Hematopoietic multipotent progenitor cell treated with erythropoietin and hydrocortisone succinate and interleukin-3 and kit ligand, for 15 days (in vitro differentiated cells): ENCODE measurements around the gene SERPINA5.
"Not testable (repeated sequence)": the region's sequence is repeated elsewhere in the genome, so short reads cannot be mapped to it uniquely, and the experiment has no call there.

Experiments used
- DNase-seq: peaks from one replicate; pipeline ENCODE4 v3.0.0-alpha.2; 2015; ENCODE audit warnings: low spot score

Gene SERPINA5

GRCh38 chr14:94573475-94574277 lies 7.5 kb upstream of the SERPINA5 start:
- DNase-seq: no peak

GRCh38 chr14:94574336-94574735 lies 6.9 kb upstream of the SERPINA5 start:
- no peak for DNase-seq

GRCh38 chr14:94575730-94576585 lies 5.3 kb upstream of the SERPINA5 start:
- DNase-seq: no peak

- DNase-seq: not testable (repeated sequence)
Measured at GRCh38 chr14:94577472-94577871, 3.8 kb upstream of the SERPINA5 start.

GRCh38 chr14:94578712-94579111 lies 2.5 kb upstream of the SERPINA5 start:
- no peak for DNase-seq

- no peak for DNase-seq
Measured at GRCh38 chr14:94582199-94582750, 1.0 kb downstream of the SERPINA5 start.

- DNase-seq: no peak
Measured at GRCh38 chr14:94582851-94583250, 1.6 kb downstream of the SERPINA5 start.

GRCh38 chr14:94583557-94583956 lies 2.3 kb downstream of the SERPINA5 start:
- no peak for DNase-seq

GRCh38 chr14:94584591-94585280 lies 3.5 kb downstream of the SERPINA5 start:
- no peak for DNase-seq

GRCh38 chr14:94586635-94587034 lies 5.4 kb downstream of the SERPINA5 start:
- no peak for DNase-seq

GRCh38 chr14:94588311-94588710 lies 7.1 kb downstream of the SERPINA5 start:
- DNase-seq: no peak

GRCh38 chr14:94591073-94591472 lies 9.8 kb downstream of the SERPINA5 start:
- DNase-seq: no peak

- DNase-seq: no peak
Measured at GRCh38 chr14:94591871-94592270, 10.6 kb downstream of the SERPINA5 start.

- no peak for DNase-seq
Measured at GRCh38 chr14:94592457-94592856, 11.2 kb downstream of the SERPINA5 start.

- DNase-seq: no peak
Measured at GRCh38 chr14:94593376-94593748, 12.1 kb downstream of the SERPINA5 start.

- no peak for DNase-seq
Measured at GRCh38 chr14:94593749-94594431, 12.7 kb downstream of the SERPINA5 start.

GRCh38 chr14:94594441-94594840 lies 13.2 kb downstream of the SERPINA5 start:
- no peak for DNase-seq

- DNase-seq: no peak
Measured at GRCh38 chr14:94595912-94596311, 14.7 kb downstream of the SERPINA5 start.

- no peak for DNase-seq
Measured at GRCh38 chr14:94596361-94596760, 15.1 kb downstream of the SERPINA5 start.

- no peak for DNase-seq
Measured at GRCh38 chr14:94597788-94598187, 16.6 kb downstream of the SERPINA5 start.

GRCh38 chr14:94598506-94598815 lies 17.2 kb downstream of the SERPINA5 start:
- no peak for DNase-seq
